ENCODE measurements around the gene DTX4. TPM values are rescaled to one million over a fixed set of nuclear protein-coding genes. Genes with fewer than 3 reads are reported as not detected.

The DTX4 gene
- total RNA-seq, 2 donors from 2014 or later = 16.1 to 16.6 TPM

DNA sequence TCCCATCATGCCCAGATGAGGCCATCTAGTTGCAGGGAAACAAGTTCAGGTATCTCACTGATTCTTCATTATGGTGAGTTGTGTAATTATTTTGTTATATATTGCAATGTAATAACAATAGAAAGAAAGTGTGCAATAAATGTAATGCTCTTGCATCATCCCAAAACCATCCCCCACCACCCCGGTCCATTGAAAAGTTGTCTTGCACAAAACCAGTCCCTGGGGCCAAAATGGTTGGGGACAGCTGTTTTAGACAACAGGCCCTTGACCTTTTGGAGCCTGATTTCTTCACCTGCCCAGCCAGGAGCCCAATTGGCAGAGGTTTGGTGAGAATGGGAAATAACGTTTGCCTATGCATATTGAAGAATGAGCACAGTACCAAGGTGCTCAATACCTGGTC lies 24.8 kb downstream of the DTX4 start:
- peaks cover 9% of the 10 kb centered on the region for H3K4me1 Mint-ChIP-seq
- H3K27ac Mint-ChIP-seq = no peak overlapping the region
- peaks cover 82% of the 10 kb centered on the region for H3K36me3 Mint-ChIP-seq (ENCODE audit: low read depth)
- Histone ChIP-seq H3K36me3 (ENCODE audit: control insufficient read depth, insufficient read depth, low read length) (peaks cover 80% of the 10 kb centered on the region), H3K27ac (ENCODE audit: low read depth, low read length) (no peak overlapping the region), H3K9ac (ENCODE audit: extremely low read depth, low read length, poor library complexity, severe bottlenecking) (no peak overlapping the region), H3K27me3 (ENCODE audit: control insufficient read depth, insufficient read depth, low read length, poor library complexity, severe bottlenecking) (no peaks in the 10 kb centered on the region), H3K9me3 (ENCODE audit: control insufficient read depth, low read length) (peaks cover 17% of the 10 kb centered on the region), H3K4me3 (ENCODE audit: low read length) (no peak overlapping the region), H3K4me1 (ENCODE audit: control insufficient read depth, insufficient read depth, low read length) (no peaks in the 10 kb centered on the region)
- TF ChIP-seq, protein P1, sequence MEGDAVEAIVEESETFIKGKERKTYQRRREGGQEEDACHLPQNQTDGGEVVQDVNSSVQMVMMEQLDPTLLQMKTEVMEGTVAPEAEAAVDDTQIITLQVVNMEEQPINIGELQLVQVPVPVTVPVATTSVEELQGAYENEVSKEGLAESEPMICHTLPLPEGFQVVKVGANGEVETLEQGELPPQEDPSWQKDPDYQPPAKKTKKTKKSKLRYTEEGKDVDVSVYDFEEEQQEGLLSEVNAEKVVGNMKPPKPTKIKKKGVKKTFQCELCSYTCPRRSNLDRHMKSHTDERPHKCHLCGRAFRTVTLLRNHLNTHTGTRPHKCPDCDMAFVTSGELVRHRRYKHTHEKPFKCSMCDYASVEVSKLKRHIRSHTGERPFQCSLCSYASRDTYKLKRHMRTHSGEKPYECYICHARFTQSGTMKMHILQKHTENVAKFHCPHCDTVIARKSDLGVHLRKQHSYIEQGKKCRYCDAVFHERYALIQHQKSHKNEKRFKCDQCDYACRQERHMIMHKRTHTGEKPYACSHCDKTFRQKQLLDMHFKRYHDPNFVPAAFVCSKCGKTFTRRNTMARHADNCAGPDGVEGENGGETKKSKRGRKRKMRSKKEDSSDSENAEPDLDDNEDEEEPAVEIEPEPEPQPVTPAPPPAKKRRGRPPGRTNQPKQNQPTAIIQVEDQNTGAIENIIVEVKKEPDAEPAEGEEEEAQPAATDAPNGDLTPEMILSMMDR (conservative IDR thresholded peaks at IDR 0.05) = no peak
- H3K27me3 Mint-ChIP-seq (ENCODE audit: insufficient read depth) = no peaks in the 10 kb centered on the region
- H3K9me3 Mint-ChIP-seq = peaks cover 13% of the 10 kb centered on the region
- WGBS, 2 experiments (ENCODE audit: insufficient coverage in 1 of 2, insufficient read length in 1 of 2) = 90 to 96% methylated on average over 2 of the region's 2 CpGs
- DNase-seq = no peak
- no peak overlapping the region for H3K4me3 Mint-ChIP-seq

DNA sequence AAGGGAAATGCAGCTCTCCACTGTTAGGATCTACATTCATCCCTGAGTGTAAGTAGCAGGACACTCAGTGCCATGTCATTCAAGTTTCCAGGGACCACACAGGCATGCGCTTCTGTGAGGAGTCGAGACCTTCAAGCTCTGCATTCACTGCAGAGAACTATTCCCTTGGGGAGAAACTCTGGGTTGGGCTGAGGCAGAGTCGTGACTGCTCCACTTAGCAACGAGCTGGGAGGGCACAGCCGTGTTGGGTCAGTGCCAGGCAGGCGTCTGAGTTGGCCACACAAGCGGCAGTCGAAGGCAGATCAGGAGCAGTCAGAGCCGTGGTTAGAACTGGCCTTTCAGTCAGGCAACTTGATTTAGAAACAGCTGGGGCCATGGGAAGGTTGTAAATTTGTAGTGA lies 26.1 kb downstream of the DTX4 start:
- peak overlapping the region; percentile 36 for H3K27ac Mint-ChIP-seq
- no peak overlapping the region for H3K27ac ChIP-seq (ENCODE audit: low read depth, low read length)

DNA sequence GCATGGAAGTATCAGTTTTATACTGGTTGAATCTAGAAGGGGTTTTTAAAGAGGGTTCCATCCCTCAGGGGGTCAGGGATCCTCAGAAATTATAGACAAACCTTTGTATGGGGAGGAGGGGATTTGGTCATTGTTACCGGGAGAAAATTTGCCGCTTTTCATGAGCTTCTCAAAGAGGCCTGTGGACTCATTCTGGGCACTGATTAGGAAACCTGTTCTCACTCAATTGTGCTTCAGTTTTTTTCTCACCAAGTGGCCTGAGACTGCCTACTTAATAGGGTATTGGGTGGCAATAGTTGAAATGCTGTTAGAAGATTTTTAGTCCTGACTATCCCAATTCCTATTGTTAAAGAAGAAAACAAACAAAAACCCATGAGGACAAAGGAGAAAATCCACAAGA lies 26.8 kb downstream of the DTX4 start:
- no peaks in the 10 kb centered on the region for H3K27me3 Mint-ChIP-seq (ENCODE audit: insufficient read depth)
- H3K27me3 ChIP-seq (ENCODE audit: control insufficient read depth, insufficient read depth, low read length, poor library complexity, severe bottlenecking) = no peaks in the 10 kb centered on the region
- no peaks in the 10 kb centered on the region for H3K4me1 ChIP-seq (ENCODE audit: control insufficient read depth, insufficient read depth, low read length)
- peaks cover 70% of the 10 kb centered on the region for H3K36me3 Mint-ChIP-seq (ENCODE audit: low read depth)
- no peak overlapping the region for H3K4me3 Mint-ChIP-seq
- 91% methylated on average over 2 of the region's 2 CpGs; no CpG with 5 or more reads in 1 of the 2 experiments for WGBS, 2 experiments (ENCODE audit: insufficient coverage in 1 of 2, insufficient read length in 1 of 2)
- H3K9me3 ChIP-seq (ENCODE audit: control insufficient read depth, low read length) = peaks cover 17% of the 10 kb centered on the region
- no peak overlapping the region for H3K27ac ChIP-seq (ENCODE audit: low read depth, low read length)
- H3K27ac Mint-ChIP-seq = no peak overlapping the region
- TF ChIP-seq, protein P1 (conservative IDR thresholded peaks at IDR 0.05) = no peak
- no peak for DNase-seq
- H3K9ac ChIP-seq (ENCODE audit: extremely low read depth, low read length, poor library complexity, severe bottlenecking) = no peak overlapping the region
- peaks cover 13% of the 10 kb centered on the region for H3K9me3 Mint-ChIP-seq
- peaks cover 9% of the 10 kb centered on the region for H3K4me1 Mint-ChIP-seq
- H3K4me3 ChIP-seq (ENCODE audit: low read length) = no peak overlapping the region
- peaks cover 78% of the 10 kb centered on the region for H3K36me3 ChIP-seq (ENCODE audit: control insufficient read depth, insufficient read depth, low read length)

More for the DNA sequence above, 26.1 kb downstream of the DTX4 start:
- Mint-ChIP-seq H3K9me3 (peaks cover 13% of the 10 kb centered on the region), H3K4me3 (no peak overlapping the region), H3K36me3 (ENCODE audit: low read depth) (peaks cover 76% of the 10 kb centered on the region), H3K27me3 (ENCODE audit: insufficient read depth) (no peaks in the 10 kb centered on the region), H3K4me1 (peaks cover 9% of the 10 kb centered on the region)
- no peaks in the 10 kb centered on the region for H3K27me3 ChIP-seq (ENCODE audit: control insufficient read depth, insufficient read depth, low read length, poor library complexity, severe bottlenecking)
- peaks cover 80% of the 10 kb centered on the region for H3K36me3 ChIP-seq (ENCODE audit: control insufficient read depth, insufficient read depth, low read length)
- H3K9ac ChIP-seq (ENCODE audit: extremely low read depth, low read length, poor library complexity, severe bottlenecking) = no peak overlapping the region
- 89 to 93% methylated on average over 4 to 9 of the region's 9 CpGs for WGBS, 2 experiments (ENCODE audit: insufficient coverage in 1 of 2, insufficient read length in 1 of 2)
- H3K4me1 ChIP-seq (ENCODE audit: control insufficient read depth, insufficient read depth, low read length) = no peaks in the 10 kb centered on the region
- DNase-seq = no peak
- TF ChIP-seq, protein P1 (conservative IDR thresholded peaks at IDR 0.05) = no peak
- peaks cover 17% of the 10 kb centered on the region for H3K9me3 ChIP-seq (ENCODE audit: control insufficient read depth, low read length)
- no peak overlapping the region for H3K4me3 ChIP-seq (ENCODE audit: low read length)
